NCI-H128 (cell line): Measurements from ENCODE around the gene CDH20.

ENCODE experiments used
- DNase-seq: peaks from one replicate; lab custom pipeline; 2025; ENCODE audit not compliant: unreplicated experiment; lab: John Stamatoyannopoulos, UW

CDH20 gene

DNA sequence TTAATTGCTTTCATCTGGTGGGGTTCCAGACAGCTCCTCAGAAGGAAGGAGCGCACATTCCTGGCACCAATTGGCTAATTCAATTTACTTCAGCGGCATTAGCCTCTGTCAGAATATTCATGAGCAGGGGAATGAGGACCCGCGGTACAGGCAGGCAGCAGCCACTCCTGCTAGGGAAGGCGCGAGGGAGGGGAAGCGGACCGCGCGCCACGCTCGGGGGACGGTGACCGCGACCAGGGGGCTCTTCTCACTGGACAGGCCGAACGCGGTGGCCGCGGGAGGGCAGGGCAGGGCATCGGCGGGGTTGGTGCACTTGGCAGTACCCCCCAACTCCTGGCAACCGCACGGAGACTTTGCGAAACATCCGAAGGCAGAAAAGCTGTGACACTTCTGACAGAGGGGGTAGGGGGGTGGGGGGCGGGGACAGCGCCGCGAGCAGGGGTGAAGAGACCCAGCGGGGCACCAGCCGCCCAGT, at the start of gene CDH20:
CDH20 (plus strand) TSS at position 160 of the 475 bp plus-strand sequence.
- DNase-seq = no peak

DNA sequence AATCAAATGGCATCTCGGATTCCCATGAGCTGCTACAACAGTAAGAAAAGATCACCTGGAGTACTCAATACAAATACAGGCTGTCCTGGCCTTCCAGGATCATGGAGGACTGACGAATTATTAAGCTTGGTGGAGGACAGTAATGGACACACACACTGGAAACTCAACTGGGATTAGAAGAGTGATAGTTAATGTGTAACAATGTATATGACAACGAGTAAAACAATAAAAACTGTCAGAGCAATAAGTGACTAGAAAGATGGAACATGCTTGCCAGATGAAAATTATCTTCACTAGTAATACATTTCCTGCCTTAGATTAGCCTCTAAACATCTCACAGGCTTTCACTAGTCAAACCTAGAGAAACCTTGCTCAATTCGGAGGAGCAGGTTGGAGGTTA, 49.2 kb upstream of the CDH20 start:
- no peak for DNase-seq

DNA sequence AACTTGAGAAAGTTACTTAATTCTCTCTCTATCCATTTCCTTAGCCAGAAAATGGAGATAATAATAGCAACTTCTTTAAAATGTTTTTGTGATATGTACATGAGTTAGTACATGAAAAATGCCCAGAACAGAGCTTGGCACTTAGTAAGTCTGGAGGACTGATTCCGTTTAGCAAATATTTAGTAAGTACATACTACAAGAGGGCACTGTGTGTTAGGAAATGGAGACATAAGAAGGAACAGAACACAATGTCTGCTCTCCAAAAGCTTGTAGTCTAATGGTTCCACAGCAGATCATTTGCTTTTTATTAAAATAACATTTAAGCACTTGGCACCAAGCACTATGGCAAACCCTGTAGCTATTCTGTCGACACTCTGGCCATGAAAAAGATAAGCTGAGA, 47.5 kb upstream of the CDH20 start:
- no peak for DNase-seq

DNA sequence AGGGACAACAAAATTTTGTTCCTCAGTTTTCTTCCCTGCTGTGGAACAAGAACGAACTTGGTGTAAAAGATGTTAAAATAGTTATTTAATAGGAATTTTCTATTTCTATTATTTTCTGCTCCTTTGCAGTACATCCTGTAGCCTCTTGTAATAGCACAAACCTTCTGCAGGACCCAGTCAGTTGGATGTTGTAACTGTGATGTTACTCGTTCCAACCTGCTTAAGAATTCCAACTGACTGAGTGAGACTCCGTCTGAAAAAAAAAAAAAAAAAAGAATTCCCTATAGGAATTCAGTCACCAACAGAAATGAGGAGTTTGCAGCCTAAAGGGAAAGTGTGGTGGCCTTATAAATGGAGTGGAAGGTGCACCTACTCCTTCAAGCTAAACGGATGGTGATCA, 46.4 kb upstream of the CDH20 start:
- no peak for DNase-seq

DNA sequence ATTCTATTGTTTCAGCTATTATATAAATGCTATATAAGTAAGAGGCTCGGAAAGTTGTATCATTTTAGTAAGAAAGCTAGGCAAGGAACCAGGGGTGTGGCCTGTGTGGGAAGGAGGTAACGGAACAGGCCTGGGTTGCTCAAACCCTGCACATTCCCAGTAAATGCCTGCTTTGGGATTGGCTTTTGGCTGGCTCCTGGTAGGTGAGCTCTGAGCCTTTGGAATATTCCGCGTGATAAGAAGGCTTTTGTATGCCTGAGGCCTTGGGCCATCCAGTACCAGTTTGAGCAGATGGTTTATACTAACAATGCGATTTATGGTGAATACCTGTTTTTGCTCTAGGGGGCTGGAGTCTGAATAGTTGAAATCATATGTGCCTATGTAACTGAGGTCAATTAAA, 42.6 kb upstream of the CDH20 start:
- DNase-seq = no peak

DNA sequence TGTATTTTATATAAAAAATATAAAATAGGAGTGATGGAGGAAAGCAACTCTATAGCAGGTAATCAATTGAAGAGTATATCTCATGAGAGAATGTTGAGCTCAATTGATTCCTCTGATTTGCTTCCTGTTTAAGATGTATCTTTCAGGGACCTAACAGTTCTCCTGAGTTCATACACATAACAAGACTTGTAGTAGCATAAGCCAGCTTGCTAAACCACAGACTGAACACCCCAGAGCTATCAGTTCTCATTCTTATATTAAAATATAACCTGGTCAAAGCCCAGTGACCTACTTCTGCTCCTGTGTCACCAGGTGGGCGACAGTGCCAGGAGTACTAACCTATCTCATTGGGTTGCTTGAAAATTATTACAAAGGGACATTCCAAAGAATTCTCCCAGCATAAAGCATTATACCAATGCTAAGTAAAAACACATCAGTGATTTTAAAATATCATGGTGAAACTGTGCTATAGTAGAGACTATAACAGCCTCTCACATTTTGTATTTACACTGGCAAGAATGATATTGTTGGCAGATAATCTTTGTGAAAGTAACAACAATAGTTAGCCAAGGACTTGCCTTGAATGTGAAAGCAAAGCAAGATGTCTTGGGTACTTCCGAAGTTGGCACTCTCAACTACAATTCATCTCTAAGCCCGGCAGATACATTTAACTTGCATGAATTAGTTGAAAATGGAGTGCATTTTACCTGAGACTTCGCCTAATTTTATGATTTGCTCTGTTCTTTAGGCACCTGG, 40.8 kb upstream of the CDH20 start:
- DNase-seq = no peak

DNA sequence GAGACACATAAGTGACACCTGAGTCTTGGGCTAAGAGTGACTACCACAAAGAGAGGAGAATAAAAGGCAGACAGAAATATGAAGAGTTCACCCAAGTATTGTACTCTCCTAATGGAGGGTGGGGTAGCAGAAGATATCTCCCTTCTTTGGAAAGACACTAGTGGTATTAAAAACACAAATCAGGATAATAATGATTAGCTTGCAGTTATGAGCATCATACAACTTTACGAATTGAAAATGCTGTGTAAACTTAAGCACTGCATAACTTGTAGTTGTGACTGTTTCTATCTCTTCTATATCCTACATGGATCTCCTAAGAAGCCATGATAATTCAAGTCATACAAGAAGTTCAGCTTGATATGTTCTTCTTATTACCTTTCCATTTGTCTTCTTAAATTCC, 38.1 kb upstream of the CDH20 start:
- no peak for DNase-seq

DNA sequence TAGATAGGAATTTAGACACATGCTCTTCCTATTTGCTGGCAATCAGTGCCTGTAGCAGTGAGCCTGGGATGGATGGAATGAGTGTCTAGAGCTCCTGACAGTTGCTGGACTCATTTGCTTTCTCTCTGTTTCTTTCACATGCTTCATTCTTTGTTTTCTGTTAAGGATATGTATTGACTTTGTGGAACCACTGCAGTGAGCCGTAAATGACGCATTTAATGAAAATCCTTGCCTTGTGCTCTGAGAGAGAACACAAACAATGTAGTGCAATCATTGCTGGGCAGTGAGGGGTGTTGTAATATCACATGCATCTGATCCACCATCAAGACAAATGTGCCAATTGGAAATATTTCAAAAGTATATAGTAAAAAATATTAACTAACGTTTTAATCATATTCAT, 25.2 kb upstream of the CDH20 start:
- no peak for DNase-seq

DNA sequence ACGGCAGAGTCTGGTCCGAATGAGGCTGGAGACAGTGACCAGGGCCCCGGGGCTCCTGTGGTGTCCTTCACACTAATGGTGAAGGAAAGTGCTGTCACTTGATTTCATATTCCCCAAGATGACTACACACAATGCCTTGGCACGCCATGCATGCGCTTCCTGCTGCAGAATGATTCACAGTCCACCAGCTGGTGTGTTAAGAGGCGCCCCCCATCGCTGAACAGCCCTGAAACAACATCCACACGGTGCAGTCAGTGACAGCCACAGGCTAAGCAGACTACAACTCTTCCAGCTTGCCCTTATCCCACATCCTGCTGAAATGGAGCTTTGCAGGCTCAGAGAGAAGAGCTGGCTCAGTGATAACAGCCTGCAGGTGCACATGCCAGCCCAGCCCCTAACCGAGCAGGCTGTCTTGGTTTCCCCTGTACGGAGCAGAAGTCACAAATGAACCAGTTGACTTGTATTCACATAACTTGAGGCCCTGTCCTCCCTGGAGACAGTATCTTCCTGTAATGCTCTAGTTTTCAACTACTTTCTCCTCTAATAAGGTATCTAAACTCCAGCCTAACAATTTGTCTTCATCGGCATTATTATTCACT, 24.3 kb upstream of the CDH20 start:
- no peak for DNase-seq

DNA sequence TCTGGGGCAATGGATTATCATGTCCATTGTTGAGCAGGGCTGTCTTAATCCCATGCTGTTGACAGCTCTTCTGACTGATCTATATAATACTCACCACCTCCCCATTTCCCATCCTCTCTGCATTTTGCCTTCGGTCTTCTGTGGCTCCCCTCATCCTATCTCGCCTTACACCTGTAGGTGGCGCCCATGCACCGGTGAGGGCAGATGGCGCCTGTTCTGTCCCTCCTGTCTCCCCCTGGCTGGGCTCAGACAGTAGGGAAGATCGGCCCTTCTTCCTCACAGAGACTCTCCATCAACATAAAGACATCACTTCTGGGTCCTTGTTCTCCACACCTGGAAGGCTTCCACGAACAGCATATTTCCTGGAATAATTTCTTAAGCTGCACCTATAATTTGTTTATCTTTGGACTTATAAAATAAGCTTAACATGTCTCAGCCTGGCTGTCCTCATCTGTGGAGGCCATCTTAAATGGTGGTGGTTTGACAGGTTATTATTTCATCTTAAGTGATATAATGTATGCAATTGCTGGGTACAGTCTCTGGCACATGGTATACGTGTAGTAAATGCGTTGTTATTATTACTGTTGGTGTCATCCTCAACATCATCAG, 10.9 kb upstream of the CDH20 start:
- DNase-seq = peak; percentile 11

DNA sequence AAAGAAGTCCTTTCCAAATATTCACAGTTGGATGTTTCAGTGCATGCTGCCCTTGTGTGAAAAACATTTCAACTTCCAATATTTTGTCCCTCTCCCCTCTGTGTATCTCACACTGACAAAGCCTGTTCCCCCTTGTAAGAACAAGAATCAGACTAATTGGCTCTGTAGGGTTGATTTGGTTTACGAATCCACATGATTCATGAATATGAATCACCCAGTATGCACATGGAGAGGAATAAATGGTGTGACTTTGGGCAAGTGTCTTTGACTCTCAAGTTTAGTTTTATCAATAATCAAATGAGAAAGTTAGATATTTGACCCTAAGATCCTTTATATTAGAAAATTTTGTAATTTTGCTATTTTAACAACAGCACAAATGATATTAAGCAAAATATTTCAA, 9.3 kb upstream of the CDH20 start:
- no peak for DNase-seq

DNA sequence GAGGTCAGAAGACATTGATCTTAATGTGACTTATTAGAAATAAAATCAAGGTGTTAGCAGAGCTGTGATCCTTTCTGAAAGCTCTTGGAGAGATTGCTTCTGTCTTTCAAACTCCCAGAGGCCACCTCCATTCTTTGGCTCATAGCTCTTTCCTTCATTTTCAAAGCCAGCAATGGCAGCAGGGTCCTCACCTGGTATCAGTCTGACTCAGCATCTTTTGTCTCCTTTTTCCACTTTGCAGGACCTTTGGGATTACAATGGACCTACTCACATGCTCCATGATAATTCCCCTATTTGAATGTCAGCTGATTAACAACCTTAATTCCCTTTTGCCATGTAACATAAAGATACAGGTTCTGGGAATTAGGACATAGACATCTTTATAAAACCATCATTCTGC, 6.8 kb upstream of the CDH20 start:
- DNase-seq = no peak

DNA sequence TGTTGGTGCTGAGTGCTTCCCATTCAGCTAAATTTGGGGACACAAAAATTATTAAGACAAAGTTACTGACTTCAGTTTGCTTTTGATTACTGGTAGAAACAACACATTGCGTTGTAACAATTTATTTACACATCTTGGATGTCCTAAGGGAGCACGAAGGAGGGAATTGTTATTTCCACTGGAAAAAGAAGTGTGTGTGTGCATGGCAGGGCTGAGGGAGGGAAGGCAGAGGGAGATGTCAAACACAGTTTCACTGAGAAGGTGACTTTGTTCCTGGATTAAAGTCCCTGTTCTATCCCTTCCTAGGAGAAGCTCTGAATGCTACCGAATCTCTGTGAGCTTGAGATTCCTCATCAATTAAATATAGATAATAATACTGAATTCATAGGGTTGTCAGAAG, 3.8 kb upstream of the CDH20 start:
- no peak for DNase-seq

DNA sequence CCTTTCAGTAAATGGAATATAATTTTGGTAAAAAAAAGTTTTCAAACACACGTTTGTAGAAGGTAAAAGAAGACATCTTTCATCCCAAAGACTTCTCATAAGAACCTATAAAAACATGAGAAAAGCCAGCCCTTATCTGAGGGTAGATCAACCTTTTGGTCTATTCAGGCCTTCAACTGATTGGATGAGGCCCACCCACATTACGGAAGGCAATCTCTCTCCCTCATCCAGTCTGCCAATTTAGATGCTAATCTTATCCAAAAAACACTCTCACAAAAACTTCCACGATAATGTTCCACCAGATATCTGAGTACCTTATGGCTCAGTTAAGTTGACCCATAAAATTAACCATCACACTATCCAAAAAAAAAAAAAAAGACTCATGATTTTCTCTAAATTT, 2.2 kb upstream of the CDH20 start:
- DNase-seq = no peak

DNA sequence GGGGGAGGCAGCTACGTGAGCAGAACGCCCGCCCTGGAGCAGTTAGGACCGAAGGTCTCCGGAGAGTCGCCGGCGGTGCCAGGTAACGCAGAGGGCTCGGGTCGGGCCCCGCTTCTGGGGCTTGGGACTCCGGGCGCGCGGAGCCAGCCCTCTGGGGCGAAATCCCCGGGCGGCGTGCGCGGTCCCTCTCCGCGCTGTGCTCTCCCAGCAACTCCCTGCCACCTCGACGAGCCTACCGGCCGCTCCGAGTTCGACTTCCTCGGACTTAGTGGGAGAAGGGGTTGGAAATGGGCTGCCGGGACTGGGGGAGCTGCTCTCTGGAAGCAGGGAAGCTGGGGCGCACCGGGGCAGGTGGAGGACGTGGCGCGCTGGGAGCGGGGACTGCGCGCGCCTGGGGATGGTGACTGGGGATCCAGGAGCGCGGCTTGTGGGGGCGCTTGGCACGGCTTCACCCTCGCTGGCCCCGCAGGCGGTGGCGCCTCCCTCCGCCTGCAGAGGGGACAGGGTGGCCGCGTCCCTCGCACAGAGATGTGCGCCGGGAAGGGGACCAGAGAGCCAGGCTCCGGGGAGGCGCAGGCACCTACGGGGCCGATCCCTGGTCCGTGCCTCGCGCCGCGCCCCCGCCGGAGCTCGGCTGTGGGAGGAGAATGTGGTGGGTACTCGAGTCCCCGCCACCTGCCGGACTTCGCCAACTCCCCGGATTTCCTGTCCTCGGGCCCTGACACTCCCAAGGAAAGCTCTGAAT, 688 bp downstream of the CDH20 start:
- DNase-seq = peak; percentile 11

DNA sequence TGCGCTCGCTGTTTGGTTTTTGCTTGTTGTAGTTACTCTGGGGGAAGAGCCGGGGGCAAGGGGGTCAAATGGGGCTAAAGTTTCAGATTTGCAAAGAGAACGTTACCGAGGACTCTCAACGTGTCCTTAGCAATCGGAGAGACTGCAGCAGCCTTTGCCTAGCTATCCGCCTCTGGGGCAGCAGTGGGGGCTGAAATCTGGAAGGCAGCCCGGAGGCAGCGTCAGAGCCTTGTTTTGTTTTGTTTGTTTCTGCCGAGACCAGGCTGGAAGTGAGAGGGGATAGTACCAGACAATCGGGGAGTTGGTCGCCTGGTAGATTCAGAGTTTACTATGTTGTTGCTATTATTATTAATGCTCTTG, 1.2 kb downstream of the CDH20 start:
- DNase-seq = no peak

DNA sequence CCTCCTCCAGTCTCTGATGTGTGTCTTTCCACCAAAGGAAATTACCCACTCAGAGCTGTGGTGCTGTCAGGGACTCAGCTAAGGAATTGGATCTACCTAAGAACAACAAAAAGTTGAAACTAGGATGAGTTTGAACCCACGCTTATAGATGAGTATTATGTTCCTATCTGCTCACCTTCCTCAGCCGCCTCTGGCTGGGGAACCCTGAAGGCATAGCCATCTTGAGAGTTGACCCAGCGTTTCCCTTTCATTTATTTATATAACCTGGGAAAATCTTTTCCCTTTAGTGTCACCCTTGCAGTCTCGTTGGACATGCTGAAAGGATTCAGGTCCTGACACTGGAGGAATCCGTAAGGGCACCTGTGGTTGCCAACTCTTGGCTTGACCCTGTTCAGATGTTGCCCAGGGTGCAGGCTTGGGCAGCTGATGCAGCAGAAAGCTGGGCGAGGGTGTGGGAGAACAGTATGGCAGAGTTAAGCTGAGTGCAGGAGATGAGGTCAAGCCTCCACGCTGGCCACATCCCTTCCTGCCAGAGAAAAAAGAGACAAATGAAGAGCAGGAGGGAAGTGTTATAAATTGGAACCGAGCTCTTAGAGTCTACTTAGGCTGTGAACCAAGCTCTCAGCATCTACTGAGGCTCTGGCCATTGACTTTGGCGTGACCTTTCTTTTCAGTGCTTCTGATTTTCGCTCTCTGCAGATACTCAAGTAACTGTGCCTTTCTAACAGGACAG, 1.9 kb downstream of the CDH20 start:
- DNase-seq = no peak

DNA sequence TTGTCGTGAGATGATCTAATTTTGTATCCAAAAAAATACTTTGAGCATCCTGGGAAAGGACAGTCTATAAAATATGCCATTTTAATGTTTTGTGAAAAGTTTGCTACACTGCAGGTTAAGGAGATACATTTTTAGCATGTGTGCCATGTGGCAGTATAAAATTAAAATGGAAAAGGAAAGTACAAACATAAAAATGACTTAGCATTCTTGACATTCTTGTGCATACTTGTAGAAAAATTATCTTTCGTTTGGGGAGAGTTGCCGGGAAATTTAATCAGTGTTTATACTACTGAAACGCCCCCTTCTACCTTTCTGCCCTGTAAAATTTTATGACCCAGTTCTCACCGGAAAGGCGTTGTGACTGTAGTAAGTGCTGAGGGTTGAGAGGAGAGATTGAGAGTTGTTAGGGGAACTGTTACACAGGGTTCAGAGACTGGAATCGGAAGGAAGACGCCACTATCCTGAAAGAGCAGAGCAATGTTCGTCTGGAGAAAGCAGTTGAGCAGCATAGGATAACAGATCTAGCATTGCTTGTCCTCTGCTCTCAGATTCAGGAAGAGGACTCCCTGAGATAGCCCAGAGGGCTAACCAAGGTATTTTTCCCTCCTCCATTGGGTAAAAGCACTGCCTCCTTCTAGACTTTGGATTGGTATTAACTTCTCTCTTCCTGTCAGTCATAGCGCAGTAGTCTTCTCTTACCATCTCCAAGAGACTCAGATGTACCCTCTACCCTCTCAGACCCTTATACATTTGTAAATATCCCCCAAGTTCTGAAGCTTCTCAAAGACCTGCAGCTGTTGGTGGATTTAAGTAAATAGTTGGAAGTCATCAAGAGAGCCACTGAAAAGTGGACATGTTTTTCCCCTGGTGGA, 2.7 kb downstream of the CDH20 start:
- no peak for DNase-seq

DNA sequence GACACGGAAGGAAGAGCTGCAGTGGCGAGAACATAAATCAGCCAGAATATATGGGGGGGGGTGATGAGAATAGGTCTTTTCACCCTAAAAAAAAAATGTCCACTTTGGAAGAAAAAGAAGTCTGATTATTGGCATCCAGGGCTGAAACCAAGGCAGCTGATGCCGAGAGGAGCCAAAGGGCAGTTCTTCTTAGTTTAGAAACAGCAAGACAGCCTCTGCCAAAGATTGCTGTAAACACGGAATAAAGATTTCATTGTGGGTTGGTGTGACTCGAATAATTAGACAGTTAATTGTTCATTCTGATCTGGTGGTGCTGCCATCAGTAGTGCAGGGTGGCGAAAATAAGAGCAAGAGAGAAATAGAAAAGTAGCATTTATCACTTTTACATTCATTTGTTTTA, 3.5 kb downstream of the CDH20 start:
- no peak for DNase-seq

DNA sequence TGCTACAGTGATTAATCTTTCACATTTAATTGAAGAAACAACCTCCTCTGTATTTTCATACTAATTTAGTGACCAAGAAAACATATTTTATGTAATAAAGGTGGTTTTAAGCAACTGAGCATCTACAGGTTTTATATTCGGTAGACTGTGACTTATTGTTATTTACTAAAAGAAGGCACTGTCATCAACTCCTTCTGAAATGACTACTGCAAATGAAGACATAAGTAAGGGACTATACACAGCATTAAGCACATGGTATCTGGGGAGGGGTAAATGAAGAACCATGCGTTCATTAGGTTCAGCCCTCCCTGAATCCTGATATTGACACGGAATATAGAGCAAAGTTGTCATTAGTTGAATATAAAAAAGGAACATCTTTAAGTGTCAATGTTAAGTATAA, 4.3 kb downstream of the CDH20 start:
- DNase-seq = no peak
